SJSA1 (cell line): Measurements from ENCODE around the gene ZNF652. TPM values are rescaled to one million over a fixed set of nuclear protein-coding genes. Genes with fewer than 3 reads are reported as not detected.
"Not testable (repeated sequence)": the region's sequence is repeated elsewhere in the genome, so short reads cannot be mapped to it uniquely, and the experiment has no call there.

ENCODE experiments used
- DNase-seq, 2 experiments: peaks; one replicate each; pipeline ENCODE4 v3.0.0-alpha.2; 2015 to 2020; ENCODE audit warnings: low spot score in 2 of 2, low read depth in 1 of 2
- H3K27ac ChIP-seq: fragments of 250-450 bp; sonication (Bioruptor Pico); 2 replicates; pipeline ENCODE4 v1.5.1; 2020; ENCODE audit warnings: mild to moderate bottlenecking, moderate library complexity
- H3K27me3 ChIP-seq: fragments of 250-450 bp; sonication (Bioruptor Pico); replicated peaks from 2 replicates; pipeline ENCODE4 v1.5.1; 2020; ENCODE audit warnings: mild to moderate bottlenecking, moderate library complexity
- H3K36me3 ChIP-seq: fragments of 250-450 bp; sonication (Bioruptor Pico); 2 replicates; pipeline ENCODE4 v1.5.1; 2020; ENCODE audit warnings: mild to moderate bottlenecking
- H3K4me1 ChIP-seq: fragments of 250-450 bp; sonication (Bioruptor Pico); replicated peaks from 2 replicates; pipeline ENCODE4 v1.6.1; 2021; ENCODE audit warnings: mild to moderate bottlenecking
- H3K4me3 ChIP-seq: fragments of 250-450 bp; sonication (Bioruptor Pico); 2 replicates; pipeline ENCODE4 v1.5.1; 2020; ENCODE audit warnings: mild to moderate bottlenecking
- H3K9me3 ChIP-seq: fragments of 250-450 bp; sonication (Bioruptor Pico); replicated peaks from 2 replicates; pipeline ENCODE4 v1.5.1; 2020; ENCODE audit warnings: mild to moderate bottlenecking
- total RNA-seq: library from RNA; depleted of rRNA; stranded (reverse); fragments of >200 nt; shearing (Covaris generic); gene quantifications from 2 replicates; pipeline ENCODE4 v1.2.3, GENCODE V29; 2014

The ZNF652 gene
- total RNA-seq, 1 experiment from 2014 or later = 23.8 TPM

DNA sequence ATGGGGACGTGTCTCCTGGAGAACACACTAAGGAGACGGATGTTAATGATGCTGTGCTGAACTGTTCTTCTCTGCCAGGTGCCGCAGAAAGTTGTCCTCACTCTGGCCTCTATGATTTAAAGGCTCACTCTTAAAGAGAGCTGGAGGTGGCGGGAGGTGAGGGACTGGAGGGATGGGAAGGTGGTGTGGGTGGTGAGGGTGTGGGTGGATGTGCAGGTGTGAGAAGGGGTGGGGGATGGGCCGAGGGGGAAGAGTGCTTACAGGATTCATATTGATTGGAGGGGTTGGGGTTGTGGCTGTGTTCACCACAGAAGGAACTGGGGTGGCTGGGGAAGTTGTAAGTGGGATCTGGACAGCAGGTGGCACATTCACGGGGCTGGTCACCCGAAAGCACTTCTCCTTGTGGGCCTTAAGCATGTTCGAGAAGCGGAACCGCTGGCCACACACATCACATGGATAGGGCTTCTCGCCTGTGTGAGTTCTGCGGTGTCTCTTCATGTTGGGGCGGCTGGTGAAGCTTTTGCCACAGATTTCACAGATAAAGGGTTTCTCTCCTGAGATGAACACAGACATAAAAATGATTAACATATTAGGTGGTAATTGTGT lies 63.6 kb downstream of the ZNF652 start:
- Histone ChIP-seq H3K4me3 (no peak overlapping the region), H3K27ac (no peak overlapping the region), H3K36me3 (peaks cover 5% of the 10 kb centered on the region), H3K27me3 (no peaks in the 10 kb centered on the region), H3K4me1 (no peaks in the 10 kb centered on the region), H3K9me3 (no peaks in the 10 kb centered on the region)
- DNase-seq = no peak

- DNase-seq = no peak
- Histone ChIP-seq H3K9me3 (no peaks in the 10 kb centered on the region), H3K27ac (no peak overlapping the region), H3K36me3 (peaks cover 5% of the 10 kb centered on the region), H3K4me1 (no peaks in the 10 kb centered on the region), H3K27me3 (no peaks in the 10 kb centered on the region), H3K4me3 (no peak overlapping the region)
Measured at GRCh38 chr17:49297141-49297540, 64.9 kb downstream of the ZNF652 start.

- DNase-seq = no peak
- Histone ChIP-seq H3K36me3 (peaks cover 5% of the 10 kb centered on the region), H3K9me3 (no peaks in the 10 kb centered on the region), H3K4me3 (no peak overlapping the region), H3K4me1 (no peaks in the 10 kb centered on the region), H3K27ac (no peak overlapping the region), H3K27me3 (no peaks in the 10 kb centered on the region)
Measured at GRCh38 chr17:49294122-49294521, 67.9 kb downstream of the ZNF652 start.

DNA sequence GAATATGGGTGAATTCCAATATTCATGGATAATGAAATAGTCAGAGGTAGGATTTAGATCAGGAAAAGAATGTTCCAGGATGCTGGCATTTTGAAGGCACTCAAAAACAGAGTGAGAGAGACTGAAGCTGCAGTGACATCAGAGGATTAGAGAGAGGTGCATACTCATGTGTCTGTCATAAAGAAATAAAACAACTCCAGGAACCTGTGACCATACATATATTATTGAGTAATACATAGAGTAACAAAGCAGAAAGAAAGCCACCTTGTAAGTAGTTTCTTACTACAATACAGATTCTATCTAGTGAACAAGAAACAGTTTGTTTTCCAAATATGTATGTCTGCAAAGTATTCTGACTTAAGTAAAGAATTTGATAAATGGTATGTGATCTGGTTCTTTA lies 69.1 kb downstream of the ZNF652 start:
- no peaks in the 10 kb centered on the region for H3K4me1 ChIP-seq
- H3K4me3 ChIP-seq = no peak overlapping the region
- no peaks in the 10 kb centered on the region for H3K27me3 ChIP-seq
- H3K9me3 ChIP-seq = no peaks in the 10 kb centered on the region
- H3K27ac ChIP-seq = no peak overlapping the region
- peaks cover 2% of the 10 kb centered on the region for H3K36me3 ChIP-seq
- no peak for DNase-seq

GRCh38 chr17:49291929-49292328 lies 70.1 kb downstream of the ZNF652 start:
- Histone ChIP-seq H3K9me3 (no peaks in the 10 kb centered on the region), H3K27ac (no peak overlapping the region), H3K36me3 (no peaks in the 10 kb centered on the region), H3K4me1 (no peaks in the 10 kb centered on the region), H3K4me3 (no peak overlapping the region), H3K27me3 (no peaks in the 10 kb centered on the region)
- no peak for DNase-seq

DNA sequence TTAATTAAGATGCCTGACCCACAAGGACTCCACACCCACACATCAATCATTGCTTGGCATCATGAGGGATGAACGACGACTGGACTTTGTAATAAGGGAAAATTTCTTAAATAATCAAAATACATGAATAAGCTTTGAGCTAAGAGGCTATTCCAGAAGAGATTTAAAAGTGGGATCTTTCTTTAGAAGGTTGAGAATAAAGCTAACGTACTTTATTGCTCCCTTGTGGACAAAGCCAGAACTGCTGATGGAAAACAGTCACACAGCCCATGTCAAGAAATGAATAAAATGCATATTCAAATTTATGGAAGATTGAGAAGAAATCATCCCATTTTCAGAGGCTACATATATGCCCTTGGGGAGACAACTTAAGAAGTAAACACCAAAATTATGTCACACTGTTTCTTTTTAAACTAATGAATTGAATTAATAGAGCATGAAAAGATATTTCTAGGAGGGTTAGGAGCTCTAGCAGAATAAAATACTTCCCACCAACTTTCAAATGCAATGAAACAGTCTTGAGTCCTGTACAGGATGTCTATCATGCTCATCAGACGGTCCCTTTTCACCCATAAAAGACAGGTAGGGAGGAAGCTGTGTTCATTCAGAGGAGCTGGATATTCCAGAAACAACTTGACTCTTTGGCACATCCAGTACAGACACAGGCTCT lies 71.2 kb downstream of the ZNF652 start:
- Histone ChIP-seq H3K27me3 (no peaks in the 10 kb centered on the region), H3K4me1 (no peaks in the 10 kb centered on the region), H3K9me3 (no peaks in the 10 kb centered on the region), H3K27ac (no peak overlapping the region), H3K4me3 (no peak overlapping the region), H3K36me3 (no peaks in the 10 kb centered on the region)
- peak in 1 of 2 experiments; percentile 24 for DNase-seq

DNA sequence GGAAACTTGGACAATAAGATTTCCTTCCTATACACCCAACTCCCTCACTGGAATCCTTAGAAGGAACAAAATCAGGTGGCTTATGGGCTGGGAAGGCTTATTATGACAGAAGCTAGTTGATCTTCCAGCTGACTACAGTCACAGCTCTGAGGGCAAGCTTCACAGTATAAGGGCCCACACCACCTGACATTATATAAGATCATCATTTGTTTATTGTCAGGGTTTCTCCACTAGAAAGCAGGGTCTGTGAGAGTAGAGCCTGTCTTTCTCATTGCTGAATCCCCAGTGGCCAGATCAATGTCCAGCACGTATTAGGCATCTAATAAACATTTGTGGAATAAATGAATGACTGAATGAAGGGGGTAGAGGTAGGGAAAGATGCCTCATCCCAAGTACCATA lies 73.7 kb downstream of the ZNF652 start:
- H3K27ac ChIP-seq = no peak overlapping the region
- no peaks in the 10 kb centered on the region for H3K36me3 ChIP-seq
- H3K4me1 ChIP-seq = no peaks in the 10 kb centered on the region
- no peak for DNase-seq
- no peaks in the 10 kb centered on the region for H3K27me3 ChIP-seq
- no peaks in the 10 kb centered on the region for H3K9me3 ChIP-seq
- no peak overlapping the region for H3K4me3 ChIP-seq

DNA sequence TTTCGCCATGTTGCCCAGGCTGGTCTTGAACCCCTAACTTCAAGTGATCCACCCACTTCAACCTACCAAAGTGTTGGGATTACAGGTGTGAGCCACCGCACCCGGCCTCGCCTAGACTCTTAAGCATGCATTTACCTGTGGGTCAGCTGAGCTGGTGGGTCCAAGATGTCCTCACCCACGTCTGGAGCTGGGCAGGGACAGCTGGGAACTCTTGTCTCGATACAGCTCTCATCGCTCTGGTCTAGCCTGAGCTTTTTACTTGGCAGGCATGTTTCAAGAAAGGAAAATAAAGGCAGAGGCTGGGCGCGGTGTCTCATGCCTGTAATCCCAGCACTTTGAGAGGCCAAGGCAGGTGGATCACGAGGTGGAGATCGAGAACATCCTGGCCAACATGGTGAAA lies 74.6 kb downstream of the ZNF652 start:
- no peak overlapping the region for H3K4me3 ChIP-seq
- H3K27ac ChIP-seq = no peak overlapping the region

DNA sequence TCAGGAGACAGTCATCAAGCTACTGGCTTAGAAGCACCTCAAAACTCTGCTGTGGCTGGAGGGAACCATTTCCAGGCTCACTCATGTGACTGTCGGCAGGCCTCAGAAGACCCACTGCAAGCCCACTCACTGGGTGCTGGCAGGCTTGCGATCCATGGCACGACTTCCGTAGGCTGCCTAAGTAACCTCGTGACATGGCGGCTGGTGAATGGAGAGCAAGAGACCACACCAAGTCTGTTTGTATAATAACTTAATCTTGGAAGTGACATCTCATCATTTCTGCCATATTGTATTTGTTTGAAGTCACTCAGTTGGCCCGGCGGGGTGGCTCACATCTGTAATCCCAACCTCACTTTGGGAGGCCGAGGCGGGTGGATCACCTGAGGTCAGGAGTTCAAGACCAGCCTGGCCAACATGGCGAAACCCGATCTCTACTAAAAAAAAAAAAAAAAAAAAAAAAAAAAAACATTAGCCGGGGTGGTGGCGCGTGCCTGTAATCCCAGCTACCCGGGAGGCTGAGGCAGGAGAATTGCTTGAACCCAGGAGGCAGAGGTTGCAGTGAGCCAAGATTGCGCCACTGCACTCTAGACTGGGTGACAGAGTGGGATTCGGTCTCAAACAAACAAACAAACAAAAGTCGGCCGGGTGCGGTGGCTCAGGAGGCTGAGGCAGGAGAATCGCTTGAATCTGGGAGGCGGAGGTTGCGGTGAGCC lies 75.6 kb downstream of the ZNF652 start:
- H3K36me3 ChIP-seq, H3K27ac ChIP-seq, DNase-seq, H3K4me1 ChIP-seq, H3K27me3 ChIP-seq, H3K9me3 ChIP-seq, H3K4me3 ChIP-seq: not testable (repeated sequence)

More for the DNA sequence above, 74.6 kb downstream of the ZNF652 start:
- DNase-seq = no peak
- H3K4me1 ChIP-seq = no peaks in the 10 kb centered on the region
- no peaks in the 10 kb centered on the region for H3K9me3 ChIP-seq
- H3K36me3 ChIP-seq = no peaks in the 10 kb centered on the region
- no peaks in the 10 kb centered on the region for H3K27me3 ChIP-seq

- H3K4me1 ChIP-seq = no peaks in the 10 kb centered on the region
- H3K27me3 ChIP-seq = no peaks in the 10 kb centered on the region
- H3K27ac ChIP-seq = no peak overlapping the region
- H3K4me3 ChIP-seq = no peak overlapping the region
- DNase-seq = no peak
- no peaks in the 10 kb centered on the region for H3K9me3 ChIP-seq
- H3K36me3 ChIP-seq = no peaks in the 10 kb centered on the region
Measured at GRCh38 chr17:49285716-49286115, 76.3 kb downstream of the ZNF652 start.

GRCh38 chr17:49280918-49281317 lies 81.1 kb downstream of the ZNF652 start:
- Histone ChIP-seq H3K27ac (no peak overlapping the region), H3K4me3 (no peak overlapping the region), H3K36me3 (no peaks in the 10 kb centered on the region), H3K9me3 (no peaks in the 10 kb centered on the region), H3K4me1 (no peaks in the 10 kb centered on the region), H3K27me3 (no peaks in the 10 kb centered on the region)
- DNase-seq = no peak

- Histone ChIP-seq H3K27me3 (no peaks in the 10 kb centered on the region), H3K36me3 (no peaks in the 10 kb centered on the region), H3K27ac (no peak overlapping the region), H3K9me3 (no peaks in the 10 kb centered on the region), H3K4me3 (no peak overlapping the region), H3K4me1 (no peaks in the 10 kb centered on the region)
- no peak for DNase-seq
Measured at GRCh38 chr17:49280061-49280460, 82.0 kb downstream of the ZNF652 start.

DNA sequence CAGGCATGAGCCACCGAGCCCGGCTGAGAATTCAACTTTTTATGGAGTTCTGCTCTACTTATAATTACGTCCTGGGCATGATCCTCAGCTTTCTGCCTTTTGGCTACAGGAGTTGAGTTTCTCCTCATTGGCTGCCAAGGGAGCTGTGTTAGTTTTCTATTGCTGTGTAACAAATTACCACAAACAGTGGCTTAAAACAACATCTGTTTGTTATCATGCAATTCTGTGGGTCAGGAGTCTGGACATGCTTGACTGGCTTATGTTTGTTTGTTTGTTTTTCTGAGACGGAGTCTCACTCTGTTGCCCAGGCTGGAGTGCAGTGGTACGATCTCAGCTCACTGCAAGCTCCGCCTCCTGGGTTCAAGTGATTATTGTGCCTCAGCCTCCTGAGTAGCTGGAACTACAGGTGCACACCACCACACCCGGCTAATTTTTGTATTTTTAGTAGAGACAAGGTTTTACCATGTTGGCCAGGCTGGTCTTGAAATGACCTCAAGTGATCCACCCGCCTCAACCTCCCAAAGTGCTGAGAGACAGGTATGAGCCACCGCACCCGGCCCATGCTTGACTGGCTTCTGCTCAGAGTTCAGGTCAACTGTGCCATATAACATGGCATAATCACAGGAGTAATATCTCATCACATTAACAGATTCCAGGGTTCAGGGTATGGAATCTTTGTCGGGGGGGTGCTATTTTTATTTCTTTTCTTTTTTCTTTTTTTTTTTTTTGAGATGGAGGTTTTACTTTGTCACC lies 82.6 kb downstream of the ZNF652 start:
- H3K27ac ChIP-seq, H3K27me3 ChIP-seq: not testable (repeated sequence)

DNA sequence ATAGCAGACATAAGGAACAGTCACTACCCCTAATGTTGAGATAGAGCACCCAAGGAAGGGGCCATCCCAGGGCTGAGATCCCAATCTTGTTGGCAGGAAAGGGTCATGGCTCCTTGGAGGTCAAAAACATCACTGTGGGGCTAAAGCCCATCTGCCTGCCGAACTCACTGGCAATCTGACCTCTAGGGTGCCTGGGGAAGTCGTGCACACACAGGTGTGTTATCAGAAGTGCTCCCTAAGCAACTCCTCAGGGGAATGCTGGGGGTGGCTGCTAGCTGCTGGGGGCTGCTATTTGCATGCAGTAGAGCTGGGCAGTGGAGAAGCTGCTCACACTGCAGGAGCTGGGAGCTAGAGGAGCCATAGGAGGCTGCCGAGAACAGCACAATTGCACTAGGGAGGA lies 84.0 kb downstream of the ZNF652 start:
- no peaks in the 10 kb centered on the region for H3K36me3 ChIP-seq
- H3K27ac ChIP-seq = no peak overlapping the region
- no peak for DNase-seq
- H3K4me1 ChIP-seq = no peaks in the 10 kb centered on the region
- H3K4me3 ChIP-seq = no peak overlapping the region
- H3K9me3 ChIP-seq = no peaks in the 10 kb centered on the region
- H3K27me3 ChIP-seq = no peaks in the 10 kb centered on the region

More for the DNA sequence above, 82.6 kb downstream of the ZNF652 start:
- not testable (repeated sequence) for H3K4me1 ChIP-seq, H3K9me3 ChIP-seq, H3K36me3 ChIP-seq, H3K4me3 ChIP-seq, DNase-seq
